ENCODE measurements around the gene THRB. TPM values are rescaled to one million over a fixed set of nuclear protein-coding genes. Genes with fewer than 3 reads are reported as not detected.

The THRB gene
- total and polyA plus RNA-seq, 9 of the 15 experiments (the other 6 are each of a cell fraction or from before 2014, with no cell fraction given) = 1.7 to 14.9 (median 6.9) TPM

- TF ChIP-seq TRIM25 (IDR thresholded peaks at IDR 0.05; ENCODE audit: borderline replicate concordance) = no peak
- TF ChIP-seq ARNT (IDR thresholded peaks at IDR 0.05) = no peak
- no peak for TF ChIP-seq HSF4 (CRISPR knock-in tag; IDR thresholded peaks at IDR 0.05; ENCODE audit: borderline replicate concordance)
These were observed 198.0 kb downstream of the THRB start (continued) for GRCh38 chr3:24296441-24297205.

GRCh38 chr3:24294150-24294549 lies 200.5 kb downstream of the THRB start:
- FAIRE-seq = no peak

More at GRCh38 chr3:24294150-24294549, 200.5 kb downstream of the THRB start:
- Histone ChIP-seq H3K9me1 (ENCODE audit: control insufficient read depth, insufficient read depth, low read length) (no peaks in the 10 kb centered on the region), H3K4me1 (replicated peaks in 1 of 2; ENCODE audit: control insufficient read depth in 2 of 2, insufficient read depth in 2 of 2, low read length in 2 of 2) (no peaks in the 10 kb centered on the region), H3K27ac (ENCODE audit: extremely low read depth, low read depth, low read length) (no peak overlapping the region), H3K36me3 (ENCODE audit: control insufficient read depth, insufficient read depth, low read length) (no peaks in the 10 kb centered on the region), H3K27me3 (ENCODE audit: control insufficient read depth in 2 of 2, insufficient read depth in 2 of 2, low read length in 2 of 2) (no peaks in the 10 kb centered on the region), H3K4me3 (no peak overlapping the region), H3K79me2 (ENCODE audit: control insufficient read depth, insufficient read depth, low read length) (no peaks in the 10 kb centered on the region), H2AFZ (ENCODE audit: low read depth, low read length) (no peak overlapping the region), H3K4me2 (ENCODE audit: insufficient read depth, low read length) (no peak overlapping the region), H3K9me3 (replicated peaks; ENCODE audit: control insufficient read depth, insufficient read depth, low read depth, low read length) (no peaks in the 10 kb centered on the region), H3K9ac (ENCODE audit: insufficient read depth in 1 of 2, low read depth in 2 of 2, low read length in 2 of 2) (no peak overlapping the region), H4K20me1 (replicated peaks; ENCODE audit: control insufficient read depth, insufficient read depth, low read length) (no peaks in the 10 kb centered on the region)
- ChIA-PET CTCF (ENCODE audit: low intra/inter-chr PET ratio) (no interaction called here), POLR2A (no interaction called here)
- ATAC-seq (no peak), DNase-seq (ENCODE audit: extremely low read depth in 1 of 4, low spot score in 3 of 4) (no peak)
- in situ Hi-C loops (cut with MboI) = no loop called here
- no TSS peak for BruUV-seq (replicated peaks)
- 37% methylated on average over 2 of the region's 2 CpGs for WGBS (ENCODE audit: insufficient coverage, low coverage, missing lambda C conversion rate)
- intact Hi-C loops (cut with micrococcal nuclease) = no loop called here
- peak in 1 of 3 experiments; percentile 48 for TF ChIP-seq YY1 (IDR thresholded peaks at IDR 0.05; ENCODE audit: borderline replicate concordance in 1 of 3, control insufficient read depth in 1 of 3, extremely low read depth in 1 of 3, insufficient read depth in 3 of 3, insufficient read length in 1 of 3, insufficient replicate concordance in 2 of 3, low read depth in 1 of 3, low read length in 2 of 3)
- TF ChIP-seq NFYB (IDR thresholded peaks at IDR 0.05; ENCODE audit: extremely low read depth, insufficient read length) = no peak

Measured in K562 (cell line).